PC-3 (cell line): ENCODE results near the gene RNF149.

Source experiments
- EZH2 ChIP-seq: fragments of 300-600 bp; sonication (generic); IDR thresholded peaks from one replicate; pipeline ENCODE4 v1.6.1; 2017; ENCODE audit warnings: antibody characterized with exemption, mild to moderate bottlenecking, low read length; ENCODE audit not compliant: unreplicated experiment
- EZH2phosphoT487 ChIP-seq: fragments of 300-600 bp; sonication (generic); IDR thresholded peaks from 2 replicates; pipeline ENCODE4 v1.6.1; 2018; ENCODE audit warnings: mild to moderate bottlenecking, antibody characterized with exemption, low read length, borderline replicate concordance
- TF ChIP-seq, protein P1 (sequence below): fragments of 300-600 bp; sonication (generic); conservative IDR thresholded peaks from 2 replicates; pipeline ENCODE4 v1.5.1; 2017; ENCODE audit warnings: antibody characterized with exemption, low read depth, mild to moderate bottlenecking, low read length

DNA sequence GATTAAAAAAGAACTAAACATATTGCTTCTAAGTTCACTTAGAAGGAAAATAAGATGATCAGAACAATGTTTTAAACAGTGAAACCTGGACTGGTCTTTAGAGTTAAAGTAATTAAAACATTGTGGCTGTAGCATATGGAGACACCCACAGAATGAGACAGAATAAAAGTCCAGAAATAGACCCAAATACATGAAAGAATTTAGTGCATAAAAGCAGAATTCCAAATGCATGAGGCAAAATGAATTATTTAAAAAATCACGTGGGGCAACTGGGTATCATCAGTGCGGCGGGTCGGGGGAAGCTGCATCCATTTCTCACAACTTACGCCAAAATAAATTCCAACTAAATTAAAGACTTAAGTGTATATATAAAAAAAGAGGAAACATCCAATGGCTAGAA lies 12.1 kb downstream of the RNF149 start:
- TF ChIP-seq, protein P1, sequence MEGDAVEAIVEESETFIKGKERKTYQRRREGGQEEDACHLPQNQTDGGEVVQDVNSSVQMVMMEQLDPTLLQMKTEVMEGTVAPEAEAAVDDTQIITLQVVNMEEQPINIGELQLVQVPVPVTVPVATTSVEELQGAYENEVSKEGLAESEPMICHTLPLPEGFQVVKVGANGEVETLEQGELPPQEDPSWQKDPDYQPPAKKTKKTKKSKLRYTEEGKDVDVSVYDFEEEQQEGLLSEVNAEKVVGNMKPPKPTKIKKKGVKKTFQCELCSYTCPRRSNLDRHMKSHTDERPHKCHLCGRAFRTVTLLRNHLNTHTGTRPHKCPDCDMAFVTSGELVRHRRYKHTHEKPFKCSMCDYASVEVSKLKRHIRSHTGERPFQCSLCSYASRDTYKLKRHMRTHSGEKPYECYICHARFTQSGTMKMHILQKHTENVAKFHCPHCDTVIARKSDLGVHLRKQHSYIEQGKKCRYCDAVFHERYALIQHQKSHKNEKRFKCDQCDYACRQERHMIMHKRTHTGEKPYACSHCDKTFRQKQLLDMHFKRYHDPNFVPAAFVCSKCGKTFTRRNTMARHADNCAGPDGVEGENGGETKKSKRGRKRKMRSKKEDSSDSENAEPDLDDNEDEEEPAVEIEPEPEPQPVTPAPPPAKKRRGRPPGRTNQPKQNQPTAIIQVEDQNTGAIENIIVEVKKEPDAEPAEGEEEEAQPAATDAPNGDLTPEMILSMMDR, result no peak
- no peak for TF ChIP-seq EZH2
- no peak for TF ChIP-seq EZH2phosphoT487
